Measurements from ENCODE around the gene MACROD1.

The MACROD1 gene

DNA sequence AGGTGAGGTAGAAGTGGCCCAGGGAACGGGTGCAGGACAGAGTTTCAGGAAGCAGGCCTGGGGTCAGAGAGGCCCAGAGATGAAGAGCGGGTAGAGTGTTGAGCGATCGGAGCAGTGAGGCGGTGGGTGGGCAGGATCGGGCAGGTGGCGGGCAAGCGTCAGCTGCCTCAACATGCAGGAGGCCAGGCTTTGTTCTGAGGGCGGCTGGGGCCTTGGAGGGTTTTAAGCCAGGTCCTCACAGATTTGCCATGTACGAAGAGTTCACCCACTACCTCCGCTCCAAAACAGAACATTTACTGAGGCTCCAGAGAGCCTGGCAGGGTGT lies 100.8 kb downstream of the MACROD1 start:
- Histone ChIP-seq H3K9me3 (ENCODE audit: severe bottlenecking) (no peaks in the 10 kb centered on the region), H3K4me1 (ENCODE audit: insufficient read depth, poor library complexity, severe bottlenecking) (no peaks in the 10 kb centered on the region), H3K27ac (ENCODE audit: poor library complexity, severe bottlenecking) (no peak overlapping the region), H3K27me3 (ENCODE audit: insufficient read depth, poor library complexity, severe bottlenecking) (peaks cover 3% of the 10 kb centered on the region), H3K4me3 (ENCODE audit: severe bottlenecking) (no peak overlapping the region), H3K36me3 (ENCODE audit: low read depth) (no peaks in the 10 kb centered on the region)
- ATAC-seq (ENCODE audit: low read depth) (no peak), DNase-seq (ENCODE audit: low spot score) (no peak)
- TF ChIP-seq CTCF (IDR thresholded peaks at IDR 0.05; ENCODE audit: poor library complexity, severe bottlenecking), result no peak

GRCh38 chr11:64064374-64065140 lies 101.4 kb downstream of the MACROD1 start:
- Histone ChIP-seq H3K4me3 (ENCODE audit: severe bottlenecking) (no peak overlapping the region), H3K27ac (ENCODE audit: poor library complexity, severe bottlenecking) (no peak overlapping the region), H3K36me3 (ENCODE audit: low read depth) (no peaks in the 10 kb centered on the region), H3K4me1 (ENCODE audit: insufficient read depth, poor library complexity, severe bottlenecking) (no peaks in the 10 kb centered on the region), H3K27me3 (ENCODE audit: insufficient read depth, poor library complexity, severe bottlenecking) (peaks cover 3% of the 10 kb centered on the region), H3K9me3 (ENCODE audit: severe bottlenecking) (no peaks in the 10 kb centered on the region)
- ATAC-seq (ENCODE audit: low read depth), result no peak
- no peak for TF ChIP-seq CTCF (IDR thresholded peaks at IDR 0.05; ENCODE audit: poor library complexity, severe bottlenecking)
- DNase-seq (ENCODE audit: low spot score), result no peak

GRCh38 chr11:64063777-64064176 lies 102.1 kb downstream of the MACROD1 start:
- Histone ChIP-seq H3K4me1 (ENCODE audit: insufficient read depth, poor library complexity, severe bottlenecking) (no peaks in the 10 kb centered on the region), H3K27ac (ENCODE audit: poor library complexity, severe bottlenecking) (no peak overlapping the region), H3K36me3 (ENCODE audit: low read depth) (no peaks in the 10 kb centered on the region), H3K27me3 (ENCODE audit: insufficient read depth, poor library complexity, severe bottlenecking) (peaks cover 3% of the 10 kb centered on the region), H3K4me3 (ENCODE audit: severe bottlenecking) (no peak overlapping the region), H3K9me3 (ENCODE audit: severe bottlenecking) (no peaks in the 10 kb centered on the region)
- no peak for DNase-seq (ENCODE audit: low spot score)
- no peak for ATAC-seq (ENCODE audit: low read depth)
- no peak for TF ChIP-seq CTCF (IDR thresholded peaks at IDR 0.05; ENCODE audit: poor library complexity, severe bottlenecking)

DNA sequence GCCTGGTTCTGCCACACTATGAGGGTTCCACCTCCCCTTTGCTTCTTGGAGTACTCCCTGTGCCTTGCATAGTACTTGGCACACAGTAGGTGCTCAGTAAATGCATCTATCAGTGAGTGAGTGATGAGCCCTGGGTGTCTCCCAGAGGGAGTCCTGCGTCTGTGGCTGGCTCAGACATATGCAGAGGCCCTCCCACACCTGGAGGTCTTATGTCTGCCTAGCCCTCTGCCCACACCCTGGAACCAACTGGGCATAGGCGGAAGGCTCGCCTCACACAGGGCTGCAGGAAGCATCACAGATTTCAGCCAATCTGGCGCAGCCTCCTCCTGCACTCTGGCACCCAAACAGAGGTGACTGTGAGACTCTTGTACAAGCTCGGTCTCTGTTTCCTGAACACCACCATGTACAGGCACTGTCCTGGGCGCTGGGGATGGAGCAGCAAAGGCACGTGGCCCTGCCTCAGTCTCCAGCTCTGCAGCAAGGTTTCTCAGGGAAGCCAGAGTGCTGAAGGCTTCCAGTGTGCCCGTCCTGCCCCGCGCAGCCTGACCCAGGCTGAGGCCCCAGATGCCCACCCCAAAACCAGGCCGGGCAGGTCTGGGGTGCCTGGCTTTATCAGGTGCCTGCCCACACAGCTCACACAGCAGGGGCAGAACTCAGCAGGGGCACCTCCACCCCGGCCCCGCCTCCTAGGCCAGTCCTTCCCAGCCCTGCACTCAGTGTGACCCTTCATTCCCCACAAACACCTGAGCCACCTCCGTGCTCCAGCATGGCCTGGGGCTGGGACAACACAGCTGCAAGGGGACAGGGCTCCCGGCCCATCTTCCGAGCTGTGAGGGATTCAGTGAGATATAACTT lies 103.5 kb downstream of the MACROD1 start:
- Histone ChIP-seq H3K27me3 (ENCODE audit: insufficient read depth, poor library complexity, severe bottlenecking) (peaks cover 3% of the 10 kb centered on the region), H3K36me3 (ENCODE audit: low read depth) (no peaks in the 10 kb centered on the region), H3K9me3 (ENCODE audit: severe bottlenecking) (no peaks in the 10 kb centered on the region), H3K27ac (ENCODE audit: poor library complexity, severe bottlenecking) (no peak overlapping the region), H3K4me3 (ENCODE audit: severe bottlenecking) (no peak overlapping the region), H3K4me1 (ENCODE audit: insufficient read depth, poor library complexity, severe bottlenecking) (no peaks in the 10 kb centered on the region)
- ATAC-seq (ENCODE audit: low read depth) (no peak), DNase-seq (ENCODE audit: low spot score) (no peak)
- no peak for TF ChIP-seq CTCF (IDR thresholded peaks at IDR 0.05; ENCODE audit: poor library complexity, severe bottlenecking)
